Panc1 (cell line): ENCODE measurements around the gene MSH3.

ENCODE experiments used
- POLR2AphosphoS5 ChIP-seq: IDR thresholded peaks from 2 replicates; pipeline ENCODE4 v1.6.1; 2012; ENCODE audit warnings: mild to moderate bottlenecking, low read depth, low read length, moderate library complexity
- SIN3A ChIP-seq: IDR thresholded peaks from 2 replicates; pipeline ENCODE4 v1.6.1; 2012; ENCODE audit warnings: low read depth, mild to moderate bottlenecking, low read length, moderate library complexity, borderline replicate concordance; ENCODE audit not compliant: insufficient read depth
- TF ChIP-seq, protein P1 (sequence below): fragments of 450-650 bp; IDR thresholded peaks from 2 replicates; pipeline ENCODE4 v1.5.1; 2017; ENCODE audit warnings: mild to moderate bottlenecking

DNA sequence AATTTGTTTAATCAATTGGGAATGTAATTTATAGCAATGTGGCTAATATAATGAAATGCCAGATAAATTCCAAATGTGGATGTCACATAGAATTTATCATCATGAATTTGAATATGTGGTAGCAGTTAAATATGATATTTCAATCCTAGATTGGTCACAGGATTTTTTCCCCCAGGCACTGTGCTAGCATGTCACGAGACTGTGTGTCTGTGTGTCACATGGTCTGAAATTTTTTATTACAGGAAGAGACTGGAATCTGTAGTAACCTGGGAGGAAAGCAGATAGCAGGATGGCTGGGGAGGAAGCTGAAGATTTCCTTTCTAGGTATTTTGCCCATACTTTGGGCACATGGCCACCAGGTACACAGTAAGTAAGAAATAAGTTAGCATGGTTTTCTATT lies 35.4 kb upstream of the MSH3 start:
- TF ChIP-seq, protein P1, sequence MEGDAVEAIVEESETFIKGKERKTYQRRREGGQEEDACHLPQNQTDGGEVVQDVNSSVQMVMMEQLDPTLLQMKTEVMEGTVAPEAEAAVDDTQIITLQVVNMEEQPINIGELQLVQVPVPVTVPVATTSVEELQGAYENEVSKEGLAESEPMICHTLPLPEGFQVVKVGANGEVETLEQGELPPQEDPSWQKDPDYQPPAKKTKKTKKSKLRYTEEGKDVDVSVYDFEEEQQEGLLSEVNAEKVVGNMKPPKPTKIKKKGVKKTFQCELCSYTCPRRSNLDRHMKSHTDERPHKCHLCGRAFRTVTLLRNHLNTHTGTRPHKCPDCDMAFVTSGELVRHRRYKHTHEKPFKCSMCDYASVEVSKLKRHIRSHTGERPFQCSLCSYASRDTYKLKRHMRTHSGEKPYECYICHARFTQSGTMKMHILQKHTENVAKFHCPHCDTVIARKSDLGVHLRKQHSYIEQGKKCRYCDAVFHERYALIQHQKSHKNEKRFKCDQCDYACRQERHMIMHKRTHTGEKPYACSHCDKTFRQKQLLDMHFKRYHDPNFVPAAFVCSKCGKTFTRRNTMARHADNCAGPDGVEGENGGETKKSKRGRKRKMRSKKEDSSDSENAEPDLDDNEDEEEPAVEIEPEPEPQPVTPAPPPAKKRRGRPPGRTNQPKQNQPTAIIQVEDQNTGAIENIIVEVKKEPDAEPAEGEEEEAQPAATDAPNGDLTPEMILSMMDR, result no peak
- TF ChIP-seq POLR2AphosphoS5 (no peak), SIN3A (no peak)
